Measurements from ENCODE around the gene OR51E2. TPM values are rescaled to one million over a fixed set of nuclear protein-coding genes. Genes with fewer than 3 reads are reported as not detected.
"Not testable (repeated sequence)": the region's sequence is repeated elsewhere in the genome, so short reads cannot be mapped to it uniquely, and the experiment has no call there.

The OR51E2 gene, protein sequence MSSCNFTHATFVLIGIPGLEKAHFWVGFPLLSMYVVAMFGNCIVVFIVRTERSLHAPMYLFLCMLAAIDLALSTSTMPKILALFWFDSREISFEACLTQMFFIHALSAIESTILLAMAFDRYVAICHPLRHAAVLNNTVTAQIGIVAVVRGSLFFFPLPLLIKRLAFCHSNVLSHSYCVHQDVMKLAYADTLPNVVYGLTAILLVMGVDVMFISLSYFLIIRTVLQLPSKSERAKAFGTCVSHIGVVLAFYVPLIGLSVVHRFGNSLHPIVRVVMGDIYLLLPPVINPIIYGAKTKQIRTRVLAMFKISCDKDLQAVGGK
- total RNA-seq, result not detected

- Mint-ChIP-seq H3K9me3 (no peaks in the 10 kb centered on the region), H3K36me3 (ENCODE audit: low read depth) (no peaks in the 10 kb centered on the region), H3K4me1 (ENCODE audit: low read depth) (no peaks in the 10 kb centered on the region), H3K27ac (no peak within 1 kb of the TSS), H3K27me3 (peaks cover 8% of the 10 kb centered on the region), H3K4me3 (no peak within 1 kb of the TSS)
- POLR2A ChIA-PET, result no interaction called here
- intact Hi-C loops (cut with micrococcal nuclease), result no loop called here
- no peak for ATAC-seq
- DNase-seq, result no peak
- CTCF ChIA-PET, result no interaction called here
- TF ChIP-seq, protein P1, sequence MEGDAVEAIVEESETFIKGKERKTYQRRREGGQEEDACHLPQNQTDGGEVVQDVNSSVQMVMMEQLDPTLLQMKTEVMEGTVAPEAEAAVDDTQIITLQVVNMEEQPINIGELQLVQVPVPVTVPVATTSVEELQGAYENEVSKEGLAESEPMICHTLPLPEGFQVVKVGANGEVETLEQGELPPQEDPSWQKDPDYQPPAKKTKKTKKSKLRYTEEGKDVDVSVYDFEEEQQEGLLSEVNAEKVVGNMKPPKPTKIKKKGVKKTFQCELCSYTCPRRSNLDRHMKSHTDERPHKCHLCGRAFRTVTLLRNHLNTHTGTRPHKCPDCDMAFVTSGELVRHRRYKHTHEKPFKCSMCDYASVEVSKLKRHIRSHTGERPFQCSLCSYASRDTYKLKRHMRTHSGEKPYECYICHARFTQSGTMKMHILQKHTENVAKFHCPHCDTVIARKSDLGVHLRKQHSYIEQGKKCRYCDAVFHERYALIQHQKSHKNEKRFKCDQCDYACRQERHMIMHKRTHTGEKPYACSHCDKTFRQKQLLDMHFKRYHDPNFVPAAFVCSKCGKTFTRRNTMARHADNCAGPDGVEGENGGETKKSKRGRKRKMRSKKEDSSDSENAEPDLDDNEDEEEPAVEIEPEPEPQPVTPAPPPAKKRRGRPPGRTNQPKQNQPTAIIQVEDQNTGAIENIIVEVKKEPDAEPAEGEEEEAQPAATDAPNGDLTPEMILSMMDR (IDR thresholded peaks at IDR 0.05), result no peak
Observed at GRCh38 chr11:4697585-4697984, at the start of gene OR51E2. OR51E2 (minus strand) TSS chr11:4697853; CDS start chr11:4682711, 15,142 bp downstream.

GRCh38 chr11:4740735-4741134 lies 43.1 kb upstream of the OR51E2 start:
- Mint-ChIP-seq H3K9me3 (no peaks in the 10 kb centered on the region), H3K27me3 (peaks cover 6% of the 10 kb centered on the region), H3K27ac (no peak overlapping the region), H3K4me1 (ENCODE audit: low read depth) (no peaks in the 10 kb centered on the region), H3K4me3 (no peak overlapping the region), H3K36me3 (ENCODE audit: low read depth) (no peaks in the 10 kb centered on the region)
- CTCF ChIA-PET, result no interaction called here
- intact Hi-C loops (cut with micrococcal nuclease), result no loop called here
- POLR2A ChIA-PET, result no interaction called here
- TF ChIP-seq, protein P1 (IDR thresholded peaks at IDR 0.05), result no peak
- ATAC-seq (no peak), DNase-seq (no peak)

DNA sequence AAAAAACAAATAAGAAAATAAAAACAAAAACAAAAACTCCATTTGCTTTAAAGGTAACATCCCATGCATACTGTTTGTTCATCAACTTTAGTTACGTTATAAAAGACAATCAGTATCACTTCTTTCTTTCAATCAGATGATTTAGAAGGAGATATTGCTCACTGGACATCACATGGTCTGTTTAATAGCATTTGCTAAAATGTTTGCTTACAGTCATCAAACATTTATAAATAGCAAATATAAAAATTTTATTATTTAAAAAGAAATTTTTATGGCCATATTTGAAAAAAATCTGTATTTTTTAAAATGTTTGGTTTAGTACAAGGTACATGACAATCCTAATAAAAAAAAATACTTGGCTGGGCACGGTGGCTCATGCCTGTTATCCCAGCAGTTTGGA lies 29.5 kb upstream of the OR51E2 start:
- intact Hi-C loops (cut with micrococcal nuclease), result no loop called here
- Mint-ChIP-seq H3K27me3 (no peaks in the 10 kb centered on the region), H3K4me1 (ENCODE audit: low read depth) (no peaks in the 10 kb centered on the region), H3K9me3 (no peaks in the 10 kb centered on the region), H3K4me3 (no peak overlapping the region), H3K36me3 (ENCODE audit: low read depth) (no peaks in the 10 kb centered on the region), H3K27ac (no peak overlapping the region)
- DNase-seq (no peak), ATAC-seq (no peak)
- TF ChIP-seq, protein P1 (IDR thresholded peaks at IDR 0.05), result no peak
- POLR2A ChIA-PET, result no interaction called here
- CTCF ChIA-PET, result no interaction called here

- intact Hi-C loops (cut with micrococcal nuclease); H3K9me3 Mint-ChIP-seq; H3K4me1 Mint-ChIP-seq (ENCODE audit: low read depth); H3K27me3 Mint-ChIP-seq; H3K4me3 Mint-ChIP-seq; DNase-seq; POLR2A ChIA-PET; H3K36me3 Mint-ChIP-seq (ENCODE audit: low read depth); CTCF ChIA-PET; H3K27ac Mint-ChIP-seq; ATAC-seq: not testable (repeated sequence)
Observed at GRCh38 chr11:4722616-4723534, 25.2 kb upstream of the OR51E2 start.

GRCh38 chr11:4714300-4714699 lies 16.6 kb upstream of the OR51E2 start:
- intact Hi-C loops (cut with micrococcal nuclease), result no loop called here
- Mint-ChIP-seq H3K9me3 (no peaks in the 10 kb centered on the region), H3K27ac (no peak overlapping the region), H3K27me3 (peaks cover 12% of the 10 kb centered on the region), H3K36me3 (ENCODE audit: low read depth) (no peaks in the 10 kb centered on the region), H3K4me1 (ENCODE audit: low read depth) (no peaks in the 10 kb centered on the region), H3K4me3 (no peak overlapping the region)
- DNase-seq (no peak), ATAC-seq (no peak)
- TF ChIP-seq, protein P1 (IDR thresholded peaks at IDR 0.05), result no peak
- POLR2A ChIA-PET, result no interaction called here
- CTCF ChIA-PET, result no interaction called here

Measured in activated CD8-positive, alpha-beta T cell treated with anti-CD3 and anti-CD28 coated beads for 36 hours (primary cell).